GM21576 (cell line): ENCODE data around the gene ARPP19.
"Not testable (repeated sequence)": the region's sequence is repeated elsewhere in the genome, so short reads cannot be mapped to it uniquely, and the experiment has no call there.

Experiments
- ATAC-seq: cut with Tn5 transposase; IDR thresholded peaks from one replicate; pipeline ENCODE4 v1.9.1; 2021; ENCODE audit warnings: mild to moderate bottlenecking, moderate library complexity; ENCODE audit not compliant: unreplicated experiment

Gene ARPP19

DNA sequence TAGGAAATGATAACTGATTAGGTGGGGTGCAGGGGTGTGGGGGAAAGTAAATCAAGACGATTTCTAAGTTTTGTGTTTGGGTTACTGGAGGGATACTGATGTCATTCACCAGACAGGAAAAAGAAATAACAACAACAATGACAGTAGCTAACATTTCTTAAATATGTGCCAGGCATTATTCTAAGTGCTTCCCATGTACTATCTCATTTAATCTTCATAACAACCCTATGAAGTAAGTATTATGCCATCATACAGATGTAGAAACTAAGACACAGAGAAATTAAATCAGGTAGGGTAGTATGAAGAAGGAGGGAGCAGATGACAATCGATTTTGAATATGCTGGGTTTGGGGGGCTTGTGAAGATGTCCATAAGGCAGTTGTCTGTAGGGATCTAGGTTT is 53.5 kb downstream of the ARPP19 start:
- no peak for ATAC-seq

- ATAC-seq = no peak
These were observed 54.3 kb downstream of the ARPP19 start for GRCh38 chr15:52514482-52514881.

- not testable (repeated sequence) for ATAC-seq
These were observed 56.0 kb downstream of the ARPP19 start for GRCh38 chr15:52512869-52513268.

DNA sequence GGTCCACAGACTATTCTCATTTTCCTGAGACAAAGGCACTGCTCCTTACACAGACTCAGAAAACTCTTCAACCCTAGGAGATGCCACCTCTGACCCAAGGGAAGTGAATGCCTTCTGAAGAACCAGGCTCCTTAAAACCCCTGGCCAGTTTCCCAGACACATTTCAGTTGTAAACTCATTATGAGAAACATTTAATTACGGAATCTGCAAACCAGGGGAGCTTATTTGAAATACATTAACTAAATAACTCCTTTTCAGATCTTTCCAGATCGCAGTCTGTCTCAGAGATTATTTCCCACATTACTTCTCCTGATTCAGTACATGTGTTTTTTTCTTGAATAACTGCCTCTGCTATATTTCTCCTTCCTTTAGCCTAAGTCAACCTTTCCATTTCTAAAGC is 57.7 kb downstream of the ARPP19 start:
- no peak for ATAC-seq

DNA sequence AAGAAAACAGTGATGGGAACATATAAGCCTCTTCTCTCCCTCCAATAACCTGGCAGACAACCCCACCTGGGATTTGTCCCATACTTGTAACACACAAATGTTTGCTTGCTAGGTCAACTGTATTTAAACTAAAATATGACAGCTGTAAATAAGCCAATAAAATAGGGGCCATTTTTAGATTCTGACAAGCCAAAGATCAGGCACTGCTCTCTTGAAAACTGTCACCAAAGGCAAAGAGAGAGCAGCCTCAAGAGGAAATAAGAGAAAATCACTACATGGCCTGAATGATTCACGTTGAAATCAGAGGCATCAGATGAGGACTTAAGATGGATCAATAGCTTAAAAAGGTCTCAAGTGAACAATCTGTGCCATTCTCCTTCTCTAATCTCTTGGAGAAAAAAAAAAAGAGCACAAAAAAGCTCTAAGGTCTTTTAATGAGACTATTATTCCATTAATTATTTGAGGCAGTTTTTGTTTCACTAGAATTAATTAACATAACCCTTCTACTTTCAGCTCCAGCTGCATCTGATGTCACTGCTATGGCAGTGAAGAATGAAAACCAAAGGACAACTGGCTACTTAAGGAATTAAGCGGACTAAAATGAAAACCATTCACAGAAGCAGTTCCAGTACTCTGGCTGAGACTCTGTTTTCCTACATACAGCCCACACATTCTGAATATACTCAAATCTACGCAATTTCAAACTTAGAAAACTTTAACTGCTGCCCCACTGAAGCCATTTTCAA is 59.2 kb downstream of the ARPP19 start:
- no peak for ATAC-seq

DNA sequence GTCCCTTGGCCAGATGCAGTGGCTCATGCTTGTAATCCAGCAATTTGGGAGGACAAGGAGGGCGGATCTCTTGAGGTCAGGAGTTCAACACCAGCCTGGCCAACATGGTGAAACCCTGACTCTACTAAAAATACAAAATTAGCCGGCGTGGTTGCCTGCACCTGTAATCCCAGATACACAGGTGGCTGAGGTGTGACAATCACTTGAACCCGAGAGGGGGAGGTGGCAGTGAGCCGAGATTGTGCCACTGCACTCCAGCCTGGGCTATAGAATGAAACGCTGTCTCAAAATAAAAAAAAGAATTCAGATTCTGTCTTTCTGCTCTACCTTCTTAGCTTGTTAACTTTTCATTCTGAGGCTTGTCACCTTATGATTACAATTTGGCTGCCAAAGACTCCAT is 62.3 kb downstream of the ARPP19 start:
- no peak for ATAC-seq

- no peak for ATAC-seq
These were observed 63.7 kb downstream of the ARPP19 start for GRCh38 chr15:52505151-52505550.

DNA sequence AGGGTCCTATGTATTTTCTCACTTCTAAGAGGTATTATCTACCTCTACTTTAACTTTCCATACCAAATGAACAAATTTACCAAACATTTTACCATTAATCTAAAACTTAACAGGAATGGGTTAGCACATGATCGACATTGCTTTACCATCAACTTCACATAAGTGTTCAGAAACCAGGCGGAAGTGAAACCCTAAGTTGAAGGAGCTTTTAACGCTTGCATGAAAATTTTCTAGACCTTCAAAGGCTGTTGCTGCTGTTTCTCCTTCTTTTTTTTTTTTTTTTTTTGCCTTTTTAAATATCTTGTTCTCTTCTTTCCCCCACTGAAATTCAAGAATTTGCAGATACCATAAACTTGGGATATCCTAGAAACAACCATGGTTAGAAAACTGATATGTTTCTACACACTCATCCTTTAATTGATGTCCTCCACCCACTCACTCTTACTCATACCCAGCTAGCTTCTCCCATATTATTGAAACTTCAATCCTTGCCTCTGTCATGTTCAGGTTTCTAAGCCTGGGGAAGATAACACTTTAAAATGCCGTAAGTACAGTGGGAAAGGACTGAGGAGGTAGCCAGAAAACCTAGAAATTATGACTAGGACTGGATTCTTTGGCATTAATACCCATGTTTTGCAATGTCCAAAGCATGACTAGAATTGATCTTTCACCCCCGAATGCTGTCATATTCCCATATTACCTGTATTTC is 64.9 kb downstream of the ARPP19 start:
- ATAC-seq = peak; percentile 82

- no peak for ATAC-seq
These were observed 66.2 kb downstream of the ARPP19 start for GRCh38 chr15:52502608-52503007.

GRCh38 chr15:52499506-52499905 is 69.3 kb downstream of the ARPP19 start:
- ATAC-seq = no peak

DNA sequence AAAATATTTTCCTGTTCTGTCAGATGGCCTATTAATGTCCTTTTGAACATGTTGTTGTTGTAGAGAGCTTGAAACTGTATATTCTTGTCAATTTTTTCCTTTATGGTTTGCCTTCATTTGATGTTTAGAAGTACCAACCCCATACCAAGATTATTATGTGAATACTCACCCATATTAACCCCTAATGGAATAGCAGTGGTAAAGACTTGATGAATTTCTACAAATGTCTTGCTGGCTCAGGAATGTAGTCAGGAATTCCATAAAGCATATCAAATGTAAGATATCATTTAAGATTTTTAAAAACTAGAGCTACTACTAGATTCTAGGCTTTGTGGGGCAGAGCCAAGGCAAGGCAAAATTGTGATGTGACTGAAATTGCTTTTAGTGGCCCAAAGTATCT is 70.1 kb downstream of the ARPP19 start:
- ATAC-seq = no peak
